ENCODE results near the gene ZNF467.

ZNF467 gene, protein sequence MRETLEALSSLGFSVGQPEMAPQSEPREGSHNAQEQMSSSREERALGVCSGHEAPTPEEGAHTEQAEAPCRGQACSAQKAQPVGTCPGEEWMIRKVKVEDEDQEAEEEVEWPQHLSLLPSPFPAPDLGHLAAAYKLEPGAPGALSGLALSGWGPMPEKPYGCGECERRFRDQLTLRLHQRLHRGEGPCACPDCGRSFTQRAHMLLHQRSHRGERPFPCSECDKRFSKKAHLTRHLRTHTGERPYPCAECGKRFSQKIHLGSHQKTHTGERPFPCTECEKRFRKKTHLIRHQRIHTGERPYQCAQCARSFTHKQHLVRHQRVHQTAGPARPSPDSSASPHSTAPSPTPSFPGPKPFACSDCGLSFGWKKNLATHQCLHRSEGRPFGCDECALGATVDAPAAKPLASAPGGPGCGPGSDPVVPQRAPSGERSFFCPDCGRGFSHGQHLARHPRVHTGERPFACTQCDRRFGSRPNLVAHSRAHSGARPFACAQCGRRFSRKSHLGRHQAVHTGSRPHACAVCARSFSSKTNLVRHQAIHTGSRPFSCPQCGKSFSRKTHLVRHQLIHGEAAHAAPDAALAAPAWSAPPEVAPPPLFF

GRCh38 chr7:149773446-149774236 lies at the start of gene ZNF467:
Gene ZNF467, minus strand, starts transcription at chr7:149773588. Its CDS starts 2,556 bp downstream, at chr7:149771032.
- peak; percentile 23 for DNase-seq (ENCODE audit: low read depth)

GRCh38 chr7:149822353-149822943 lies 49.1 kb upstream of the ZNF467 start:
- no peak for DNase-seq (ENCODE audit: low read depth)

DNA sequence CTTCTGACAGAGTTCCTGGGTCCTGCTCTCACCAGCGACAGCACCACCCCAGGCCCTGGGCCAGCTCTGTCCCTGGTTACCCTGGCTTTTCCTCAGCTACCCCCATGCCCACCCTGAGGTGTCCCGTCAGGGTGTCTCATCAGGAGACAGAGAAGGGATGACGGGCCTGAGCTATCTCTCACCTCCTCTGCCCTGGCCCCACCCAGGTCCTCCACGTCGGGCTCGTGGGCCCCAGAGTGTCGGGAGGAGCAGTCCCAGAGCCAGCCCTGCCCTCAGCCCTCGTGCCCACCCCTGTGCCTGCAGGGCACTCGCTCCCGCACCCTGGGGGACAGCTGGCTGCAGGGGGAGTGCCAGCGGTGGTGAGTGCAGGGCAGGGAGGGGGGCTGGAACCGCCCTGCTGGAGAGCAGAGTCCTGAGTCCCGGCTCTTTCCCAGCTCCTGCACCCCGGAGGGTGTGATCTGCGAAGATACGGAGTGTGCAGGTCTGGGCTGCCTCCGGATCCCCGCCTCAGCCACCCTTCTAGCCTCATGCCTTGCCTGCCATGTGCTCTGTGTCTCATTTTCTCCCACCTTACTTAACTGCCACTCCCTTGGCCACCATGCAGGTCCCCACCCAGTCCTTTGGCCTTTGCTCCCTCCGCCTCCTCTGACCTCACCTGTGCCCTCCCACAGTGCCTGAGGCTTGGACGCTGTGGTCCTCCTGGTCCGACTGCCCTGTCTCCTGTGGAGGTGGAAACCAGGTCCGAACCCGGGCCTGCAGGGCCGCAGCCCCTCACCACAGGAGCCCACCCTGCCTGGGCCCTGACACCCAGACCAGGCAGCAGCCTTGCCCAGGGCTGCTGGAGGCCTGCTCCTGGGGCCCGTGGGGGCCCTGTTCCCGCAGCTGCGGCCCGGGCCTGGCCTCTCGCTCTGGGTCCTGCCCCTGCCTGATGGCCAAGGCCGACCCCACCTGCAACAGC lies 48.1 kb upstream of the ZNF467 start:
- DNase-seq (ENCODE audit: low read depth) = no peak

DNA sequence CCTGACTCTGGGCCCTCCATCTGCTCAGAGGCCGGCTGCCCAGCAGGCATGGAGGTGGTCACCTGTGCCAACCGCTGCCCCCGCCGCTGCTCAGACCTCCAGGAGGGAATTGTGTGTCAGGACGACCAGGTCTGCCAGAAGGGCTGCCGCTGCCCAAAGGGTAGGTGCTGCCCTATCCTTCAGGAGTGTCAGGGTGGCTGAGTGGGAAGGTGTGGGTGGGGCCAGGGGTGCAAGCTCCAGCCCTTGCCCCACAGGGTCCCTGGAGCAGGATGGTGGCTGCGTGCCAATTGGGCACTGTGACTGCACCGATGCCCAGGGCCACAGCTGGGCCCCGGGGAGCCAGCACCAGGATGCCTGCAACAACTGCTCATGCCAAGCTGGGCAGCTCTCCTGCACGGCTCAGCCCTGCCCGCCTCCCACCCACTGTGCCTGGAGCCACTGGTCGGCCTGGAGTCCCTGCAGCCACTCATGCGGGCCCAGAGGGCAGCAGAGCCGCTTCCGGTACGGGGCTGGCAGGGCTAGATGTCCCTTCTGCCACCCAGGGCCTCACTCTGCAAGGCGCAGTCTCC lies 47.3 kb upstream of the ZNF467 start:
- DNase-seq (ENCODE audit: low read depth) = no peak

- DNase-seq (ENCODE audit: low read depth) = no peak
These were observed 46.6 kb upstream of the ZNF467 start for GRCh38 chr7:149819961-149820340.

DNA sequence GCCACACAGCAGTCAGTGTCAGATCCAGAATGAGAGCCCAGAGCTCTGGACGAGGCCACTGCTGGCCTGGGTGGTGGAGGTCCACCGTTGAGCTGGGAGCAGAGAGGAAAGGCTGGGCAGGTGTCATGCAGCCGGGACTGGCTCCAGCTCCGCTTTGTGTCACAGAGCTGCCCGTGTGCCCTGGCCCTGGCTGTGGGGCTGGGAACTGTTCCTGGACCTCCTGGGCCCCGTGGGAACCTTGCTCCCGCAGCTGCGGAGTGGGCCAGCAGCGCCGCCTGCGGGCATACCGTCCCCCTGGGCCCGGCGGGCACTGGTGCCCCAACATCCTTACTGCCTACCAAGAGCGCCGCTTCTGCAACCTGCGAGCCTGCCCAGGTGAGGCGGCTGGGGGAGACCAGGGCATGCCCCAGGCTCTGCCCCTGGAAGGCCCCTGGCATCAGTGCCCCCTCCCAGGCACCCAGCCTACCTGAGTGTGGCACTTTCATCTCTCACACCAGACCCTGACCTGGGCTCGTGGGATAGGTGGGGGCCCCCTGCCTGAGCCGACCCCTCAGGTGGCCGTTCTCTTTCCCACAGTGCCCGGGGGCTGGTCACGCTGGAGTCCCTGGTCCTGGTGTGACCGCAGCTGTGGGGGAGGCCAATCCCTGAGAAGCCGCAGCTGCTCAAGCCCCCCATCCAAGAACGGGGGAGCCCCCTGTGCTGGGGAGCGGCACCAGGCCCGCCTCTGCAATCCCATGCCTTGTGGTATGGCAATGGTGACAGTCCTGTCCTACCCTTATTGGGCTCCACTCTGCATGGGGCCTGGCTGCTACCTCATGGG lies 46.0 kb upstream of the ZNF467 start:
- no peak for DNase-seq (ENCODE audit: low read depth)

- no peak for DNase-seq (ENCODE audit: low read depth)
These were observed 45.1 kb upstream of the ZNF467 start for GRCh38 chr7:149818536-149818840.

GRCh38 chr7:149817836-149818535 lies 44.6 kb upstream of the ZNF467 start:
- DNase-seq (ENCODE audit: low read depth) = no peak

DNA sequence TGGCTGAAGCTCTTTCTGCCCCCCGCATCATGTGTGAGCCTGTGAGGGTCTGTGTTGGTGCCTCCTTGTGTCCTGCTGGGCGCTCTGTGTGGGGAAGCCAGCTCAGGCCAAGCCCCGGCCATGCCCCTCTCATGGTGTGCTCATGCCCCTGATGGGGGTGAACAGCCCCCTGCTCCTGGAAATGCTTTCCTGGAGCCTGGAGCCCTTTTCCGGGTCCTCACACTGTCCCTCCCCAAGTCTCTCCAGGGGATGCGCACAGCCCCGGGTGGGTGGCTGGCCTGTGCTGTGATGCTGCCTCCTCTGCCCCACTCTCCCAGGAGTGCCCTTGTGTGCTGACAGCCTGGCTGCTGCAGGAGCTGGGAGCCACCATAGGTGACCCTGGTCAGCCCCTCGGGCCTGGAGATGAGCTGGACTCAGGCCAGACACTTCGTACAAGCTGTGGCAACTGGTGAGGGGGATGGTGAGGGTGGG lies 43.9 kb upstream of the ZNF467 start:
- DNase-seq (ENCODE audit: low read depth) = no peak

- no peak for DNase-seq (ENCODE audit: low read depth)
These were observed 43.4 kb upstream of the ZNF467 start for GRCh38 chr7:149816794-149817193.

DNA sequence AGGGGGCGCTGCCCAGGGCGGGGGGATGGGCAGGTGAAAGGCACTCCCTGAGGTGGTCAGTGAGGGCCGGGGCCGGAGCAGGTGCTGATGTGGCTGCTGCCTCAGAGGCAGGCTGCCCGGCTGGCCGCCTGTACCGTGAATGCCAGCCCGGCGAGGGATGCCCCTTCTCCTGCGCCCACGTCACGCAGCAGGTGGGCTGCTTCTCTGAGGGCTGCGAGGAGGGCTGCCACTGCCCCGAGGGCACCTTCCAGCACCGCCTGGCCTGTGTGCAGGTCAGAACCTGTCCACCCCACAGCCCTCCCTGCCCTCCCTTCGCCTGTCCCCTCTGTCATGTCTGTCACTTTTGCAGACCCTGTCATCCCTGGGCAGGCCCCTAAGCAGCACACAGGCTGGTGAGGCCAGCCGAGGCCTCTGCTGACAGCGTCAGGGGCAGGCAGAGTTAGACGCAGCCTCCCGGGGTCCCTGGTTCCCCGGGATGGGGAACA lies 42.9 kb upstream of the ZNF467 start:
- DNase-seq (ENCODE audit: low read depth) = no peak

- no peak for DNase-seq (ENCODE audit: low read depth)
These were observed 42.4 kb upstream of the ZNF467 start for GRCh38 chr7:149815661-149816266.

DNA sequence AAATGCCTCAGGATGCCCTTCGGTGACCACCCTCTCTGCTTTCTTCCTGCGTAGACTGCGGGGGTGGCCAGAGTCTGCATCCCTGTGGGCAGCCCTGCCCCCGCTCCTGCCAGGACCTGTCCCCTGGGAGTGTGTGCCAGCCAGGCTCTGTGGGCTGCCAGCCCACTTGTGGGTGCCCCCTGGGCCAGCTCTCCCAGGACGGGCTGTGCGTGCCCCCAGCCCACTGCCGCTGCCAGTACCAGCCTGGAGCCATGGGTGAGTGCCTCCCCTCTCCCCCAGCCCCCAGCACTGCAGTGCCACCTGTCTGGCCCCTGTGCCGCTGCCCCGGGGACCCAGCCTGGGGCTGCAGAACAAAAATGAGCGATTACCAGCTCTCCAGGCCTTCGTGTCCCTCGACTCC lies 41.7 kb upstream of the ZNF467 start:
- DNase-seq (ENCODE audit: low read depth) = no peak

DNA sequence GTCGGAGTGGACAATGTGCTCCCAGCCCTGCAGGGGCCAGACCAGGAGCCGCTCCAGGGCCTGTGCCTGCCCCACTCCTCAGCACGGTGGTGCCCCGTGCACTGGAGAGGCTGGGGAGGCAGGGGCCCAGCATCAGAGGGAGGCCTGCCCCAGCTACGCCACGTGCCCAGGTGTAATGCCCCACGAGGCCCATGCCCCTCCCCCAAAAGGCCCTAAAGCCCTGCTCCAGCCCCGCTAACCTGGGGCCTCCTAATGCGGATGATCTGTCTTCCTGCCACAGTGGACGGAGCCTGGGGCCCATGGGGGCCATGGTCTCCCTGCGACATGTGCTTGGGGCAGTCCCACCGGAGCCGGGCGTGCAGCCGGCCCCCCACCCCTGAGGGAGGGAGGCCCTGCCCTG lies 41.1 kb upstream of the ZNF467 start:
- DNase-seq (ENCODE audit: low read depth) = no peak

- no peak for DNase-seq (ENCODE audit: low read depth)
These were observed 40.1 kb upstream of the ZNF467 start for GRCh38 chr7:149813254-149814035.

DNA sequence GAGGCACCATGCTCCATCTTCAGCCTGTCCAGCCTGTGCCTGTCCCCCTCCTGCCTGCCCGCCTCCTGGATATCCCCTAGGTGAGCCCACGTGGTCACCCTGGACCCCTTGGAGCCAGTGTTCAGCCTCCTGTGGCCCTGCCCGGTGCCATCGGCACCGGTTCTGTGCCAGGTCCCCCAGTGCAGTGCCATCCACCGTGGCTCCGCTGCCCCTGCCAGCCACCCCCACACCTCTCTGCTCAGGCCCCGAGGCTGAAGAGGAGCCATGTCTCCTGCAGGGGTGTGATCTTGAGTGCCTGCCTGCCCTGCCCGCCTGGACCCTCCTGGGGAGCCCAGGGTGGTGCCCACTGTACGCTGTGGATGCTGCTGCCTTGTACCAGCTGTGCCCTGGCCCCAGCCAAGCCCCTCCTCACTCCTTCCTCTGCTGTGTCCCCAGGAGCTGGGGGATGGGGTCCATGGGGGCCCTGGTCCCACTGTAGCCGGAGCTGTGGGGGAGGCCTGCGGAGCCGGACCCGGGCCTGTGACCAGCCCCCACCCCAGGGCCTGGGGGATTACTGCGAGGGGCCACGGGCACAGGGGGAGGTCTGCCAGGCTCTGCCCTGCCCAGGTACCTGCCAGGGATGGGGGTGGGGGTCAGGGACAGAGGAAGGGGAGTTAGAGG lies 38.6 kb upstream of the ZNF467 start:
- DNase-seq (ENCODE audit: low read depth) = no peak

- no peak for DNase-seq (ENCODE audit: low read depth)
These were observed 37.8 kb upstream of the ZNF467 start for GRCh38 chr7:149811221-149811620.

DNA sequence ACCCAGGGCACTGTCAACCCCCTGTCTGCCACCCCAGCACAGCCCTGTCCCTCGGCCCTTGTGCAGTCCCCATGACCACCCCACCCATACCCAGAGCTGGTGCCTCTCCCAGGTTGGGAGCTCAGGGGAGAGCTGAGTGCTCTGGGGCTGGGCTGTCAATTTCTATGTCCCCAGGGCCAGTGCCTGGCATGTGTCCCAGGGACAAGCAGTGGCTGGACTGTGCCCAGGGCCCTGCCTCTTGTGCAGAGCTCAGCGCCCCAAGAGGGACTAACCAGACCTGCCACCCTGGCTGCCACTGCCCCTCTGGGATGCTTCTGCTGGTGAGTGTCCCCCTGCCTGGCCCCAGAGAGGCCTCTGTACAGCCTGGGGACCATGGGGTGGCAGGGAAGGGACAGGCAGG lies 35.8 kb upstream of the ZNF467 start:
- DNase-seq (ENCODE audit: low read depth) = no peak
